Measurements from ENCODE around the gene GALNT17.

DNA sequence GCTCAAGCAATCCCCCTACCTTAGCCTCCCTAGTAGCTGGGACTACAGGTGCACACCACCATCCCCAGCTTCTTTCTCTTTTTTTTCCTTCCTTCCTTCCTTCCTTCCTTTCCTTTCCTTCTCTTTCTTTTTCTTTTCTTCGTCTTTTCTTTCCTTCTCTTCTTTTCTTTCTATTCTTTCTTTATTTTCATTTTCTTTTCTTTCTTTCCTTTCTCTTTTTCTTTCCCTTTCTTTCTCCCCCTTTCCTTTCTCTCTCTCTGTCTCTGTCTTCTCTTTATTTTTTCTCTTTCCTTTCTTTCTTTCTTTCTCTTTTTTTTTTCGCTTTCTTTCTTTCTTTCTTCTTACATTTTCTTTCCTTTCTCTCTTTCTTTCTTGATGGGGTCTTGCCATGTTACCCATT is 621.3 kb downstream of the GALNT17 start:
- TF ChIP-seq EZH2 (IDR thresholded peaks at IDR 0.05; ENCODE audit: low read depth, unreplicated experiment) = no peak
- TF ChIP-seq, protein P1, sequence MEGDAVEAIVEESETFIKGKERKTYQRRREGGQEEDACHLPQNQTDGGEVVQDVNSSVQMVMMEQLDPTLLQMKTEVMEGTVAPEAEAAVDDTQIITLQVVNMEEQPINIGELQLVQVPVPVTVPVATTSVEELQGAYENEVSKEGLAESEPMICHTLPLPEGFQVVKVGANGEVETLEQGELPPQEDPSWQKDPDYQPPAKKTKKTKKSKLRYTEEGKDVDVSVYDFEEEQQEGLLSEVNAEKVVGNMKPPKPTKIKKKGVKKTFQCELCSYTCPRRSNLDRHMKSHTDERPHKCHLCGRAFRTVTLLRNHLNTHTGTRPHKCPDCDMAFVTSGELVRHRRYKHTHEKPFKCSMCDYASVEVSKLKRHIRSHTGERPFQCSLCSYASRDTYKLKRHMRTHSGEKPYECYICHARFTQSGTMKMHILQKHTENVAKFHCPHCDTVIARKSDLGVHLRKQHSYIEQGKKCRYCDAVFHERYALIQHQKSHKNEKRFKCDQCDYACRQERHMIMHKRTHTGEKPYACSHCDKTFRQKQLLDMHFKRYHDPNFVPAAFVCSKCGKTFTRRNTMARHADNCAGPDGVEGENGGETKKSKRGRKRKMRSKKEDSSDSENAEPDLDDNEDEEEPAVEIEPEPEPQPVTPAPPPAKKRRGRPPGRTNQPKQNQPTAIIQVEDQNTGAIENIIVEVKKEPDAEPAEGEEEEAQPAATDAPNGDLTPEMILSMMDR (conservative IDR thresholded peaks at IDR 0.05; ENCODE audit: low read depth in 2 of 2) = no peak
- no peak for TF ChIP-seq POLR2AphosphoS5 (IDR thresholded peaks at IDR 0.05; ENCODE audit: low read depth)
- TF ChIP-seq EZH2phosphoT487 (IDR thresholded peaks at IDR 0.05; ENCODE audit: unreplicated experiment) = no peak
- TF ChIP-seq, protein P2, sequence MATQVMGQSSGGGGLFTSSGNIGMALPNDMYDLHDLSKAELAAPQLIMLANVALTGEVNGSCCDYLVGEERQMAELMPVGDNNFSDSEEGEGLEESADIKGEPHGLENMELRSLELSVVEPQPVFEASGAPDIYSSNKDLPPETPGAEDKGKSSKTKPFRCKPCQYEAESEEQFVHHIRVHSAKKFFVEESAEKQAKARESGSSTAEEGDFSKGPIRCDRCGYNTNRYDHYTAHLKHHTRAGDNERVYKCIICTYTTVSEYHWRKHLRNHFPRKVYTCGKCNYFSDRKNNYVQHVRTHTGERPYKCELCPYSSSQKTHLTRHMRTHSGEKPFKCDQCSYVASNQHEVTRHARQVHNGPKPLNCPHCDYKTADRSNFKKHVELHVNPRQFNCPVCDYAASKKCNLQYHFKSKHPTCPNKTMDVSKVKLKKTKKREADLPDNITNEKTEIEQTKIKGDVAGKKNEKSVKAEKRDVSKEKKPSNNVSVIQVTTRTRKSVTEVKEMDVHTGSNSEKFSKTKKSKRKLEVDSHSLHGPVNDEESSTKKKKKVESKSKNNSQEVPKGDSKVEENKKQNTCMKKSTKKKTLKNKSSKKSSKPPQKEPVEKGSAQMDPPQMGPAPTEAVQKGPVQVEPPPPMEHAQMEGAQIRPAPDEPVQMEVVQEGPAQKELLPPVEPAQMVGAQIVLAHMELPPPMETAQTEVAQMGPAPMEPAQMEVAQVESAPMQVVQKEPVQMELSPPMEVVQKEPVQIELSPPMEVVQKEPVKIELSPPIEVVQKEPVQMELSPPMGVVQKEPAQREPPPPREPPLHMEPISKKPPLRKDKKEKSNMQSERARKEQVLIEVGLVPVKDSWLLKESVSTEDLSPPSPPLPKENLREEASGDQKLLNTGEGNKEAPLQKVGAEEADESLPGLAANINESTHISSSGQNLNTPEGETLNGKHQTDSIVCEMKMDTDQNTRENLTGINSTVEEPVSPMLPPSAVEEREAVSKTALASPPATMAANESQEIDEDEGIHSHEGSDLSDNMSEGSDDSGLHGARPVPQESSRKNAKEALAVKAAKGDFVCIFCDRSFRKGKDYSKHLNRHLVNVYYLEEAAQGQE (IDR thresholded peaks at IDR 0.05; ENCODE audit: unreplicated experiment) = no peak
- no peak for TF ChIP-seq NANOG (IDR thresholded peaks at IDR 0.05; ENCODE audit: borderline replicate concordance)
- TF ChIP-seq ZNF331 (CRISPR knock-in tag; IDR thresholded peaks at IDR 0.05; ENCODE audit: low read depth) = no peak
- TF ChIP-seq, protein P3, sequence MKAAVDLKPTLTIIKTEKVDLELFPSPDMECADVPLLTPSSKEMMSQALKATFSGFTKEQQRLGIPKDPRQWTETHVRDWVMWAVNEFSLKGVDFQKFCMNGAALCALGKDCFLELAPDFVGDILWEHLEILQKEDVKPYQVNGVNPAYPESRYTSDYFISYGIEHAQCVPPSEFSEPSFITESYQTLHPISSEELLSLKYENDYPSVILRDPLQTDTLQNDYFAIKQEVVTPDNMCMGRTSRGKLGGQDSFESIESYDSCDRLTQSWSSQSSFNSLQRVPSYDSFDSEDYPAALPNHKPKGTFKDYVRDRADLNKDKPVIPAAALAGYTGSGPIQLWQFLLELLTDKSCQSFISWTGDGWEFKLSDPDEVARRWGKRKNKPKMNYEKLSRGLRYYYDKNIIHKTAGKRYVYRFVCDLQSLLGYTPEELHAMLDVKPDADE (IDR thresholded peaks at IDR 0.05) = no peak
- TF ChIP-seq CREB1 (CRISPR knock-in tag; IDR thresholded peaks at IDR 0.05; ENCODE audit: low read depth) = no peak
- no peak for TF ChIP-seq JUNB (IDR thresholded peaks at IDR 0.05; ENCODE audit: unreplicated experiment)
- TF ChIP-seq, protein P4, sequence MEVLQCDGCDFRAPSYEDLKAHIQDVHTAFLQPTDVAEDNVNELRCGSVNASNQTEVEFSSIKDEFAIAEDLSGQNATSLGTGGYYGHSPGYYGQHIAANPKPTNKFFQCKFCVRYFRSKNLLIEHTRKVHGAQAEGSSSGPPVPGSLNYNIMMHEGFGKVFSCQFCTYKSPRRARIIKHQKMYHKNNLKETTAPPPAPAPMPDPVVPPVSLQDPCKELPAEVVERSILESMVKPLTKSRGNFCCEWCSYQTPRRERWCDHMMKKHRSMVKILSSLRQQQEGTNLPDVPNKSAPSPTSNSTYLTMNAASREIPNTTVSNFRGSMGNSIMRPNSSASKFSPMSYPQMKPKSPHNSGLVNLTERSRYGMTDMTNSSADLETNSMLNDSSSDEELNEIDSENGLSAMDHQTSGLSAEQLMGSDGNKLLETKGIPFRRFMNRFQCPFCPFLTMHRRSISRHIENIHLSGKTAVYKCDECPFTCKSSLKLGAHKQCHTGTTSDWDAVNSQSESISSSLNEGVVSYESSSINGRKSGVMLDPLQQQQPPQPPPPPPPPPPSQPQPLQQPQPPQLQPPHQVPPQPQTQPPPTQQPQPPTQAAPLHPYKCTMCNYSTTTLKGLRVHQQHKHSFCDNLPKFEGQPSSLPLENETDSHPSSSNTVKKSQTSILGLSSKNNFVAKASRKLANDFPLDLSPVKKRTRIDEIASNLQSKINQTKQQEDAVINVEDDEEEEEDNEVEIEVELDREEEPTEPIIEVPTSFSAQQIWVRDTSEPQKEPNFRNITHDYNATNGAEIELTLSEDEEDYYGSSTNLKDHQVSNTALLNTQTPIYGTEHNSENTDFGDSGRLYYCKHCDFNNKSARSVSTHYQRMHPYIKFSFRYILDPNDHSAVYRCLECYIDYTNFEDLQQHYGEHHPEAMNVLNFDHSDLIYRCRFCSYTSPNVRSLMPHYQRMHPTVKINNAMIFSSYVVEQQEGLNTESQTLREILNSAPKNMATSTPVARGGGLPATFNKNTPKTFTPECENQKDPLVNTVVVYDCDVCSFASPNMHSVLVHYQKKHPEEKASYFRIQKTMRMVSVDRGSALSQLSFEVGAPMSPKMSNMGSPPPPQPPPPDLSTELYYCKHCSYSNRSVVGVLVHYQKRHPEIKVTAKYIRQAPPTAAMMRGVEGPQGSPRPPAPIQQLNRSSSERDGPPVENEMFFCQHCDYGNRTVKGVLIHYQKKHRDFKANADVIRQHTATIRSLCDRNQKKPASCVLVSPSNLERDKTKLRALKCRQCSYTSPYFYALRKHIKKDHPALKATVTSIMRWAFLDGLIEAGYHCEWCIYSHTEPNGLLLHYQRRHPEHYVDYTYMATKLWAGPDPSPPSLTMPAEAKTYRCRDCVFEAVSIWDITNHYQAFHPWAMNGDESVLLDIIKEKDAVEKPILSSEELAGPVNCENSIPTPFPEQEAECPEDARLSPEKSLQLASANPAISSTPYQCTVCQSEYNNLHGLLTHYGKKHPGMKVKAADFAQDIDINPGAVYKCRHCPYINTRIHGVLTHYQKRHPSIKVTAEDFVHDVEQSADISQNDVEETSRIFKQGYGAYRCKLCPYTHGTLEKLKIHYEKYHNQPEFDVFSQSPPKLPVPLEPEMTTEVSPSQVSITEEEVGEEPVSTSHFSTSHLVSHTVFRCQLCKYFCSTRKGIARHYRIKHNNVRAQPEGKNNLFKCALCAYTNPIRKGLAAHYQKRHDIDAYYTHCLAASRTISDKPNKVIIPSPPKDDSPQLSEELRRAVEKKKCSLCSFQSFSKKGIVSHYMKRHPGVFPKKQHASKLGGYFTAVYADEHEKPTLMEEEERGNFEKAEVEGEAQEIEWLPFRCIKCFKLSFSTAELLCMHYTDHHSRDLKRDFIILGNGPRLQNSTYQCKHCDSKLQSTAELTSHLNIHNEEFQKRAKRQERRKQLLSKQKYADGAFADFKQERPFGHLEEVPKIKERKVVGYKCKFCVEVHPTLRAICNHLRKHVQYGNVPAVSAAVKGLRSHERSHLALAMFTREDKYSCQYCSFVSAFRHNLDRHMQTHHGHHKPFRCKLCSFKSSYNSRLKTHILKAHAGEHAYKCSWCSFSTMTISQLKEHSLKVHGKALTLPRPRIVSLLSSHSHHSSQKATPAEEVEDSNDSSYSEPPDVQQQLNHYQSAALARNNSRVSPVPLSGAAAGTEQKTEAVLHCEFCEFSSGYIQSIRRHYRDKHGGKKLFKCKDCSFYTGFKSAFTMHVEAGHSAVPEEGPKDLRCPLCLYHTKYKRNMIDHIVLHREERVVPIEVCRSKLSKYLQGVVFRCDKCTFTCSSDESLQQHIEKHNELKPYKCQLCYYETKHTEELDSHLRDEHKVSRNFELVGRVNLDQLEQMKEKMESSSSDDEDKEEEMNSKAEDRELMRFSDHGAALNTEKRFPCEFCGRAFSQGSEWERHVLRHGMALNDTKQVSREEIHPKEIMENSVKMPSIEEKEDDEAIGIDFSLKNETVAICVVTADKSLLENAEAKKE (CRISPR knock-in tag; IDR thresholded peaks at IDR 0.05) = no peak
- TF ChIP-seq STAT1 (IDR thresholded peaks at IDR 0.05; ENCODE audit: unreplicated experiment) = no peak
- TF ChIP-seq ZNF114 (CRISPR knock-in tag; IDR thresholded peaks at IDR 0.05) = no peak

Measured in GM23338 (cell line).